IPS-18c (cell line): Measurements from ENCODE around the gene SATB1.

Experiments
- H3K4me3 ChIP-seq: 2 replicates; pipeline ENCODE4 v1.7.0; 2013; ENCODE audit warnings: low read depth, mild to moderate bottlenecking, low read length, moderate library complexity; ENCODE audit not compliant: insufficient read depth
- H3K9me3 ChIP-seq: one replicate; pipeline ENCODE4 v1.6.1; 2013; ENCODE audit warnings: mild to moderate bottlenecking, low read length, moderate library complexity; ENCODE audit not compliant: control insufficient read depth, insufficient read depth

Gene SATB1

GRCh38 chr3:18415167-18415566, 10.0 kb downstream of the SATB1 start:
- Histone ChIP-seq H3K4me3 (no peak overlapping the region), H3K9me3 (no peaks in the 10 kb centered on the region)

DNA sequence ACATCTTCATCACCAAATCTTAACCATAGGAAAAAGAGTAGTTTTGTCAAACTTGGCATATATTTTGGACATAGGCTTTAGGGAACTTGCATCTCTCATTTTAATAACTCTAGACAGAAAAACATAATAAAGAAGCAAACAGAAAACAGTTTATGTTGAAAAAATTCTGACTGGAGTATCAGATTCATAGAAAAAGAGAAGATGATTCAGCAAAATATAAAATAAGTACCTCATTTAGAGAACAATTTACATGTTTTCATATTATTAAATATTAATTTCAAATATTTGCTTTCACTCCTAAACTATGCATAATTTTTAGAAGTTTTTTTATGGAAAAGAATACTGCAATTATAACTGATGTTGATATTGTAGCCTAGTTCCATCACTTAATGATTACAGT, 12.5 kb downstream of the SATB1 start:
- no peaks in the 10 kb centered on the region for H3K9me3 ChIP-seq
- no peak overlapping the region for H3K4me3 ChIP-seq

DNA sequence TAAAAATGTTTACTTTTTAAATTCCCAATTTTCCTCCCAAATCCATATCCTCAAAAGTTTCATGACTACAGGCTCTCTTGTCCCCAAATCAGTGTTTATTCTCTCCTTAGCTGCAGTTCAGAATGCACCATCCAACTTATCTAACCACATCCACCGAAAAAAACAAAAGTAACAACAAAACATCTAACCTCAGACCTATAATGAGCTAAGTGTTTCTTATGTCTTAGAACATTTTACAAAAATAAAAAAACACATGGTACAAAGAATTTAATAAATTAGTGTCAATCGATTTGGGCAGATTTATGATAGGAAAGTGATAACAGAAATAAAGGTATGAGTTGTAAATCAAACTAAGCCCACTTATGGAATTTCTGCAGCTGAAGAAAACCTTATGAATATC, 13.6 kb downstream of the SATB1 start:
- no peak overlapping the region for H3K4me3 ChIP-seq
- H3K9me3 ChIP-seq: no peaks in the 10 kb centered on the region

DNA sequence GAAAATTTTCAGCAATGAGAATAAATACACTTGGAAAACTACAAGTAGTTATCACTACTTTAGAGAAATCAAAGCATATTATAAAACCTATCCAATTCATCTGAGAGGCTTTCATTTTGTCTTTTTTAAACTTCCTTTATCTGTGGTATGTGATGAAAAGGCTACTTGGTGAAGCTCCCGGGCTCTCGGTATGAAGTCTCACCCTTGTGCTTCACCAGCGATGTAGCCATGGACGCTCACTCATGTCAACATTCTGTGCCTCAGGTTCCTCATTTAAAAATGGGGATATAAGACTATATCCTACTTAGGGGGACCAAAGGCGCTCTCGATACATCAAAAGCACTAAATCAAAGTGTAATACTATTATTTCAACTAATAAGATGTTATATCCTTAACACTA, 14.9 kb downstream of the SATB1 start:
- Histone ChIP-seq H3K4me3 (no peak overlapping the region), H3K9me3 (no peaks in the 10 kb centered on the region)

DNA sequence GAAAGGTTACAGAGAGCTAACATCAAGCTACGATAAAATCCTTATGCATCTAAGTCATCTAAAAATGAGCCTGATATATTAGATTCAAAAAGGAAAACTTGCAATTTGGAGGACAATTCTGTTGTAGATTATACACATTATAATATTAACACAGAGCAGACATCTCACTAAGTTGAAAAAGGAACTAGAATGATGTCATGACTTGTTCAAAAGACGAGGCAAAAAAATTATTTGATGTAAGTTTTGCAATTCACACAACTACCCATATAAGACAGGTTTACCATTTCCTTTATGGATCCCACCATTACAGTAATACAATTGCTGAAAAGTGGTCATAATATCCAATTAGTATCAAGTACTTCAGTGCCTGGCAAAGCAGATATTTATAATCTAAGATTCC, 15.9 kb downstream of the SATB1 start:
- Histone ChIP-seq H3K4me3 (no peak overlapping the region), H3K9me3 (no peaks in the 10 kb centered on the region)

DNA sequence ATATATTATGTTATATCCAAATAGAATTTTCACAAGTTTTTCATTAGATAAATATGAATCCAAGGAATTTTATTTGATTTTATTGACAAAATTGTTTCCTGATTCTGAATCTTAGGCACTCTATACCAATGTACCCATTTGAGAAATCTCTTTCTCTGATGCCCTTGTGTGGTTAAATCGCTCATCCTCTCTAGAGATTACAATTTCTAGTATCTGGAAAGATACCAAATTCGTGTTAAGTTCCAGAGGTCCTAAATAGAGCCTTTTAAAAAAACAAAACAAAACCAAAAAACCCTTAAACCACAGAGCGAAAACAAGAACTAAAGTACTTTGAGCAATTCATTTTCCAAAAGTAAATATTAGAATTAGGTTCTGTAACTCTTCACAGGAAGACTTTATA, 20.0 kb downstream of the SATB1 start:
- no peaks in the 10 kb centered on the region for H3K9me3 ChIP-seq
- no peak overlapping the region for H3K4me3 ChIP-seq

DNA sequence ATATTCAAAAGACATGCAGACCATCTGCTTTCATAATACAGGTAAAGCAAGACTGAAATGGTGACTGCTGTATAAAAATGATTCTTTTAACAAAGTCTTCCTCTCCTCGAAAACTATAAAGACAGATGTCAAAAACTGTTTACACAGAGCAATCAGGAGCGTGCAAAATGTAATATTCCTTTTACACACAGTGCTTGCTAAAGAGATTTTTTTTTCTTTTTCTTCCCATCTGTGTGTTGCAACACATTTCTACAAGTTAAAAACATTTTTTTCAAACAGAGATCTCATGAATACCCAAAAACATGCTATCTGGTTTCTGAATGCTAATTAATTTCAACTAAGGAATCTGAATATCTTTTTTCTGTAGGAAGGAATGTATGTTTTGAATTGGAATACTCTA, 22.1 kb downstream of the SATB1 start:
- Histone ChIP-seq H3K9me3 (no peaks in the 10 kb centered on the region), H3K4me3 (no peak overlapping the region)

DNA sequence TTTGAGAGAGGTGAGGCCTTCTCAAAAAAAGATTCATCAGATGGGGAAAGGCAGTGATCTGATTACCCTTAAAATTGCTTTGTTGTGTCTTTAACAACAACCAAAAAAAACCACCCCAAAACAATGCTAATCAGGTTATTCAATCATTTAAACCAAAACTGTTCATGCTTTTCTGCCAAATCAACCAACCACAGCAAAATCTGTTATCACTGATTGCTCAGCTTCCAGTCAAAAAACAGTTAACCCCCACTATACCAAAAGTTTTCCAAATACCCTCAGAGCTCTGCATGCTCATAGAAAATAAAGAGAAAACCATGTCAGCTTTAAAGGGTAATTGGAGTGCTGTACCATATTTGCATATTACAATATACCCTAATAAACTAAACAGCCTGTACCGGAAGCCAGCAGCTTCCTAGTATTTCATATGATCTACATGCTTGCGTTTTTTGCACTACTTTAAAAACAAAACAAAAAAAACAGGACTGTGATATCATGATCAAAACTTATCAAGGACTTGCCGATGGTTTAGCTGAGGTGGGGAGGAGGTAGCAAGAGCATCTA, 22.8 kb downstream of the SATB1 start:
- Histone ChIP-seq H3K4me3 (no peak overlapping the region), H3K9me3 (no peaks in the 10 kb centered on the region)

- Histone ChIP-seq H3K4me3 (no peak overlapping the region), H3K9me3 (no peaks in the 10 kb centered on the region)
These were observed 23.7 kb downstream of the SATB1 start for GRCh38 chr3:18401300-18401961.

DNA sequence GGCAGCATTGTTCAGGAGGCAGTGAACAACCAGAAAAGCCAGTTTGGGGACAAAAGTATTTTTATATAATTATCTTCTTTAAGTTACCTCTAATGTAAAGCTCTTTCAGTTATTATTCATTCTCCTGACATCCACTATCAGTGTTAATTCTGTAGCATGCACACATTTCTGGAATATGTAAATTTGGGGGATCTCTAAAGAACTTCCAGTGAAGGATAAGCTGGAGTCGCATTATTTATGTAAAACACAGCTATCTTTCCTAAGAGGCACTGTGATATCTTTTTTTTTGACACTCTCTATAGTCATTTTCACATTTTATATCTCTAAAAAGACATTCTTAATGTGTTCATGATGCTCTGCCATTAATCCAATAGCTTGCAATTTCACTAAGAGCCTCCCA, 26.7 kb downstream of the SATB1 start:
- Histone ChIP-seq H3K4me3 (no peak overlapping the region), H3K9me3 (no peaks in the 10 kb centered on the region)

GRCh38 chr3:18396428-18396827, 28.7 kb downstream of the SATB1 start:
- Histone ChIP-seq H3K9me3 (no peaks in the 10 kb centered on the region), H3K4me3 (no peak overlapping the region)

DNA sequence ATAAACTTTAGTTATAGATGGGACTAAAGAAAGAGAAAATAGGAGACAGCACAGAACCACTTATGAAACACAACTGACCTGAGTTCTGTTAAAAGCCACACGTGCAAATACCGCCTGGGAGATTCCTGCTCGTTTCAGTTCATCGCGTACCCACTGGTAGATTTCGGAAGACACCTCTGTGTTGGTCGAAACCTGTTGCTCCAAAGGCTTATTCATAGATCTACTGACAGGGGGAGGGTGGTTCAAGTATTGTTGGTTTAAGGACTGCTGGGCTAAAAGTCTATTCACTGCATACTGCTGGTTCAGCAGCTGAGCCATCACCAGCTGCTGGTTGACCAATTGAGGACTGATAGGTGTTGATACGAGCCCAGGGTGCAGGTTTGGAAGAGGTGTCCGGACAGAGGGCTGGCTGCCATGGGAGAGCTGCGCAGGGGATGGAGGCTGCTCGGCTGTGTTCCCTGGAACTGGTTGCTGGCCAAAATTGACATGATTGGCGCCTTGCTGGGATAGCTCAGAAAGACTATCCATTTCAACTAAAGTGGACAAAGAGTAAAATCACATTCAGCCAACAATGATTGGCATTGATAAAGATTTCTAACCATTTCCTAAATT, 30.6 kb downstream of the SATB1 start:
- H3K9me3 ChIP-seq: no peaks in the 10 kb centered on the region
- H3K4me3 ChIP-seq: no peak overlapping the region

DNA sequence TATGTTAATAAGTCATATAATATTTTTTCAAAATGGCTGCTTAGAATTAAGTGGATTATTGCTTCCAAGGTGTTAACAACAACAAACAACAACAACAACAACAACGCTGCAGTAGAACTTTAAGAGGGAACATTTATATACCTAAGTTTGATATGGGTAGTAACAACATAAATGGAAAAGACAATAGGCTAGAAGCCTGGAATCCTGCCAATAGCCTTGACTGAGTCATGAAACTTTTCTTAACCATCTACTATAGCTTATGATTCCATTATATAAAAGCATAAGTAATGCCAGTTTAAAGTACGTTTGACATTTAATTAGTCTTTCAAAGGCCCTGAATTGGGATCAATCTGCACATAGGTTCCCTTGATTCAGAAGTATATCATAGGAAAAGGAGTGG, 31.2 kb downstream of the SATB1 start:
- H3K4me3 ChIP-seq: no peak overlapping the region
- H3K9me3 ChIP-seq: no peaks in the 10 kb centered on the region

GRCh38 chr3:18390024-18390660, 35.0 kb downstream of the SATB1 start:
- Histone ChIP-seq H3K4me3 (no peak overlapping the region), H3K9me3 (no peaks in the 10 kb centered on the region)

- Histone ChIP-seq H3K4me3 (no peak overlapping the region), H3K9me3 (no peaks in the 10 kb centered on the region)
These were observed 35.9 kb downstream of the SATB1 start for GRCh38 chr3:18389108-18389733.

DNA sequence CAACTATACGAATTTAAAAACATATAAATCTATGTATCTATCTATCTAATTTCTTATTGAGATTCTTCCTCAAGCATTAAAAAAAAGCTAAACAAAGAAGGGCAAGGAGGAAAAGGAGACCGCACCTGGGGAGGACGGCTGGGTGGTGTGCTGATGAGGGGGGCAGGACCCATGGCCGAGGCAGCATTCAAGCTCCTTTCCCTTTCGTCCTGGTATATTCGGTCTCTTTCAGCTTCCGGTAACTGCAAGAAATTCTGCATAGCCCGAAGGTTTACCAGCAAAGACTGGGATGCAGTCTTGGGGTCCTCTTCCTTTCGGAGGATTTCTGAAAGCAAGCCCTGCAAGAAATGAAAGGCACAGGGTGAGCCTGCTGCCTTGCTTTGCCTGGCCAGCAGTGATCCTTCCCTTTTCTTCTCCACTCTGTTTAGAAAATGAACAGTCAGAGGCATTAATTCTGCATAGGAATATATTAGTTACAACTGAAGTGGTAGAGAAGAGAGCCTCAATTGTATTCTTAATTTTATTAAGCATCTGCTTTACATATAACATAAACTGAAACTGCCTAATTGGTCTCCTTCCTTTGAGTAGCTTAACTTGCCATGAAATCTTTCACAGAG, 38.8 kb downstream of the SATB1 start:
- no peak overlapping the region for H3K4me3 ChIP-seq
- H3K9me3 ChIP-seq: no peaks in the 10 kb centered on the region

DNA sequence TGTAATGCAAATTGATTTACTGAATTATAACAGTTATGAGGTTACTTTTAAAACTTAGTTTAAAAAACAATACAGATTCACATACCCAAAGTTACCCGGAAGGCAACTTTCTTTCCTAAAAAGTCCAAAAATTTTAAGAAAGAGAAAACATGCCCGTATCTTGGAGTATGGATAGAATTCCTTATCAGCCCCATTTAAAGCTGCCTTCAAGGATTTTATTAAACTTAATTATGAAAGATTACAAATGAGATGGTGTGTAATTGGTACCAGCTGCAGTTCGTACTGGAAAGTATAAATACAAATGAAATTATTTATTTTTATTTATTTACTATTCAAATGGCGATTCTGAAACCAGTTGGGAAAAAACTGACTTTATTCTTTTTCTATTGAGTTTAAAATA, 39.4 kb downstream of the SATB1 start:
- Histone ChIP-seq H3K4me3 (no peak overlapping the region), H3K9me3 (no peaks in the 10 kb centered on the region)
